H1 (cell line): ENCODE measurements around the gene VAV2. TPM values are rescaled to one million over a fixed set of nuclear protein-coding genes. Genes with fewer than 3 reads are reported as not detected.

ENCODE experiments used
- NRF1 ChIP-seq: IDR thresholded peaks from 2 replicates; pipeline ENCODE4 v1.6.1; 2011; ENCODE audit warnings: mild to moderate bottlenecking, low read depth, low read length, improper control_type of control experiment
- RAD21 ChIP-seq, 2 experiments: IDR thresholded peaks in 1 of 2; conservative IDR thresholded peaks in 1 of 2; 2 replicates each; pipeline ENCODE4 v1.6.1; 2011; ENCODE audit warnings: low read depth in 2 of 2, low read length in 2 of 2, improper control_type of control experiment in 1 of 2, inconsistent platforms in 1 of 2, mild to moderate bottlenecking in 1 of 2, moderate library complexity in 1 of 2
- RXRA ChIP-seq: IDR thresholded peaks from 2 replicates; pipeline ENCODE4 v1.6.1; 2011; ENCODE audit warnings: low read depth, mild to moderate bottlenecking, low read length, moderate library complexity; ENCODE audit not compliant: insufficient read depth
- polyA plus RNA-seq, 7 experiments: library from polyadenylated mRNA; depleted of rRNA in 3 of 7; stranded (reverse) in 5 of 7; unstranded in 2 of 7; fragments of >200 nt in 5 of 7; fragments of 200-250 nt in 2 of 7; gene quantifications; 1 replicate in 5 of 7; 2 replicates in 1 of 7; 4 replicates in 1 of 7; pipeline versions ENCODE4 v1.2.1 to v1.2.3, GENCODE V29; 2011 to 2013; ENCODE audit warnings: missing spikeins in 2 of 7, mixed read lengths in 2 of 7
- total RNA-seq: library from RNA; stranded (reverse); fragmentation: NEBNext Ultra II Directional; extraction: Animal tissue kit (Norgen Biotek cat#: 25700); gene quantifications from 2 replicates; pipeline ENCODE4 v1.2.1, GENCODE V29; 2021

Gene VAV2
- total and polyA plus RNA-seq, 2 of the 8 experiments (the other 6 are each of a cell fraction or from before 2014, with no cell fraction given) = 13.6 to 37.6 TPM

DNA sequence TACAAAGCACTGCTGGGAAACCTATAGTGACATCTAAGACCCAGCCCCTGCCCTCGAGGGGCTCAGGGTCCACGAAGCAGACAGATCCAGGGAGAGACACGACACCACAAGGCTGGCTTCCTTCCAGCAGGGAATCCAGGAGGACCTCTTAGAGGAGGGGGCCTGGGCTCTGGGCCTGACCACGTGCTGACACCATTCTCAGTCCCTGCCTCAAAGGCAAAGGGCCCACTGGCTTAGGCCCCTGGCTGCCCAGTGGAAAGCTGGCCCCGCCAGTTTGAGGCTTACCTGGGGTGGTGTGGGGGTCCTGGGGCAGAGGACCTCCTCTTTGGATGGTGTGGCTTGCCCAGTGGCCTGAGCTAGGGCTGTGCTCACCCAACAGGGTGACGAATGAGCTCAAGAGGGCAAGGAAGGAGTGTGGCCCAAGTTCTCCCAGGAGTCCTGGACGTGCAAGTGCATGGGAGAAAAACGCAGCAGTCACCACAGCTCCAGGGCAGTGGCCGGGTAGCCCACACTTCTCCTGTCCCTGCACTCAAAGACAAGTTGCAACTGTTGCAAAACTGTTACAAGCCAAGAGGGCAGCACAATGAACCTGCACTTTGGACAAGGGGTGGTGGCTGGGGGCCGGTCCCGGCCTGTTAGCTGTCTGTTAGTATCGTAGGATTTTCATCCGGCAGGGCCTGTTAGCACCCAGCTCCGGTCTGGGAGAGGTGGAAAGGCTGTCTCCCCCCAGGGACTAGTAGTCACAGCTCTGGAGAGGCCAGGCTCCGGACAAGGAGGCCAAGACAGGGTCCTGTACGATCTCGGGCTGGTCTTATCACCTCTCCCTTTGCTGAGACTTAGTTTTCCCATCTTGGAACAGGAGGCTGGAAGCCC is 252.5 kb downstream of the VAV2 start (continued):
- TF ChIP-seq RAD21 (IDR thresholded peaks at IDR 0.05 in 1 of 2, conservative IDR thresholded peaks at IDR 0.05 in 1 of 2; ENCODE audit: low read depth in 2 of 2, low read length in 2 of 2) (no peak), NRF1 (no peak), RXRA (no peak)
- TF ChIP-seq, all 59 proteins: peak for 0
